B cell (primary cell): ENCODE measurements around the gene HMGN5.

ENCODE experiments used
- CTCF ChIP-seq: fragments of 200-600 bp; IDR thresholded peaks from one replicate; pipeline ENCODE4 v1.8.0; 2022; ENCODE audit warnings: antibody characterized with exemption, mild to moderate bottlenecking
- EZH2 ChIP-seq: IDR thresholded peaks from 2 replicates; pipeline ENCODE4 v1.6.1; 2012; ENCODE audit warnings: borderline replicate concordance, low read depth, mild to moderate bottlenecking, moderate library complexity, low read length; ENCODE audit not compliant: insufficient read depth, poor library complexity, severe bottlenecking

- TF ChIP-seq CTCF (no peak), EZH2 (no peak)
Observed at GRCh38 chrX:81240701-81241331, 39.1 kb upstream of the HMGN5 start.
